Spleen (tissue), 11 donors: ENCODE measurements around the gene DENND1B. TPM values are rescaled to one million over a fixed set of nuclear protein-coding genes. Genes with fewer than 3 reads are reported as not detected.

Experiments
- DNase-seq: peaks from one replicate; pipeline ENCODE4 v3.0.0-alpha.2; 2020
- H3K27ac ChIP-seq, 8 donors: fragments of 200-600 bp; sonication (generic) in 7 of 8; 1 replicate in 4 of 8; 2 replicates in 4 of 8; pipeline versions ENCODE4 v1.5.0 to v1.8.0; 2016 to 2021; ENCODE audit warnings: inconsistent platforms in 4 of 8, mild to moderate bottlenecking in 4 of 8, moderate library complexity in 1 of 8
- H3K27me3 ChIP-seq, 7 donors: fragments of 200-600 bp; sonication (generic) in 6 of 7; replicated peaks in 1 of 7; 1 replicate in 4 of 7; 2 replicates in 3 of 7; pipeline versions ENCODE4 v1.5.0 to v1.8.0; 2016 to 2021; ENCODE audit warnings: inconsistent platforms in 3 of 7, mild to moderate bottlenecking in 1 of 7
- H3K36me3 ChIP-seq, 6 donors: fragments of 200-600 bp; sonication (generic) in 5 of 6; 1 replicate in 4 of 6; 2 replicates in 2 of 6; pipeline versions ENCODE4 v1.5.0 to v1.8.0; 2016 to 2021; ENCODE audit warnings: inconsistent platforms in 2 of 6
- H3K4me1 ChIP-seq, 6 donors: fragments of 200-600 bp; sonication (generic) in 5 of 6; 1 replicate in 3 of 6; 2 replicates in 3 of 6; pipeline versions ENCODE4 v1.5.0 to v1.8.0; 2016 to 2021; ENCODE audit warnings: inconsistent platforms in 3 of 6
- H3K4me3 ChIP-seq, 8 donors: fragments of 200-600 bp; sonication (generic) in 7 of 8; 1 replicate in 4 of 8; 2 replicates in 4 of 8; pipeline versions ENCODE4 v1.5.0 to v1.8.0; 2016 to 2021; ENCODE audit warnings: inconsistent platforms in 4 of 8, mild to moderate bottlenecking in 4 of 8, moderate library complexity in 2 of 8
- H3K9me3 ChIP-seq, 8 donors: fragments of 200-600 bp; sonication (generic) in 7 of 8; 1 replicate in 4 of 8; 2 replicates in 4 of 8; pipeline versions ENCODE4 v1.5.0 to v1.8.0; 2016 to 2021; ENCODE audit warnings: inconsistent platforms in 4 of 8
- CTCF ChIP-seq, 11 experiments: fragments of 200-600 bp in 7 of 11; fragments of 450-650 bp in 4 of 11; sonication (generic) in 4 of 11; IDR thresholded peaks in 8 of 11; conservative IDR thresholded peaks in 3 of 11; 1 replicate in 7 of 11; 2 replicates in 4 of 11; pipeline versions ENCODE4 v1.4.0 to v1.8.0; 2016 to 2021; ENCODE audit warnings: antibody characterized with exemption in 11 of 11, inconsistent platforms in 4 of 11, mild to moderate bottlenecking in 1 of 11
- POLR2A ChIP-seq, 3 donors: fragments of 450-650 bp; IDR thresholded peaks; one replicate each; pipeline ENCODE4 v1.5.1; 2017; ENCODE audit warnings: antibody characterized with exemption in 3 of 3, mild to moderate bottlenecking in 1 of 3
- POLR2AphosphoS5 ChIP-seq, 3 donors: sonication (generic); formaldehyde crosslinking; IDR thresholded peaks; one replicate each; pipeline ENCODE4 v1.5.1; 2017; ENCODE audit warnings: antibody characterized with exemption in 3 of 3
- WGBS, 5 donors: extraction: QIAGEN DNeasy Blood & Tissue Kit in 3 of 5; methylation state at CpG; one replicate each; pipeline versions ENCODE4 v1.1.5 to v1.1.7; 2013 to 2018; 5-methylcytosine and 5-hydroxymethylcytosine counted together
- intact Hi-C: fragments of 100-400 bp; cut with DNase I; formaldehyde crosslinking; loops from one replicate; pipeline ENCODE4 v1.15.0; 2023; ENCODE audit warnings: low total_unique reads
- polyA plus RNA-seq, 3 donors: library from polyadenylated mRNA; stranded (reverse); fragments of 200-250 nt; gene quantifications; one replicate each; pipeline ENCODE4 v1.2.1, GENCODE V29; 2013
- small RNA-seq, 4 donors: library from RNA; depleted of rRNA; stranded (forward); fragments of <200 nt; gene quantifications; one replicate each; pipeline ENCODE3, GENCODE V24; 2016
- total RNA-seq, 7 donors: library from RNA; depleted of rRNA in 3 of 7; stranded (reverse); fragments of >200 nt in 3 of 7; fragmentation: NEBNext Ultra II Directional in 4 of 7; extraction: Animal tissue kit (Norgen Biotek cat#: 25700) in 4 of 7; gene quantifications; one replicate each; pipeline versions ENCODE4 v1.1.0 to v1.2.1, GENCODE V29; 2016 to 2021
- donor health status: healthy with polysubstance abuse.
- donor health status: DM: no; HTN: no; CAD: no; lungs with moderate emphysema.
- donor health status: DM: no; HTN: no; CAD: no.
- donor health status: Bipolar disorder and iron deficiency.
- donor health status: healthy.
- donor health status: DM: no; HTN: no; CAD: no.
- donor health status: DM: yes; HTN: yes; CAD: no.

DENND1B gene
- total and polyA plus RNA-seq, 10 donors: 2.8 to 31.8 (median 19.6) TPM

GRCh38 chr1:197463142-197463541, 312.1 kb downstream of the DENND1B start:
- intact Hi-C loops: no loop called here
- Histone ChIP-seq H3K27ac (no peak overlapping the region), H3K9me3 (no peaks in the 10 kb centered on the region), H3K36me3 (no peaks in the 10 kb centered on the region), H3K4me3 (no peak overlapping the region), H3K27me3 (no peaks in the 10 kb centered on the region), H3K4me1 (no peaks in the 10 kb centered on the region)
- no peak for DNase-seq
- TF ChIP-seq CTCF (IDR thresholded peaks at IDR 0.05 in 8 of 11, conservative IDR thresholded peaks at IDR 0.05 in 3 of 11) (no peak), POLR2AphosphoS5 (IDR thresholded peaks at IDR 0.05) (no peak), POLR2A (IDR thresholded peaks at IDR 0.05) (no peak)

- no peak for DNase-seq
- 86 to 92% (median 89%) methylated on average over 5 of the region's 5 CpGs for whole genome bisulfite sequencing, 5 donors
Measured at GRCh38 chr1:197462539-197462938, 312.7 kb downstream of the DENND1B start.

More at GRCh38 chr1:197462539-197462938, 312.7 kb downstream of the DENND1B start:
- Histone ChIP-seq H3K4me3 (no peak overlapping the region), H3K4me1 (no peaks in the 10 kb centered on the region), H3K27ac (no peak overlapping the region), H3K9me3 (no peaks in the 10 kb centered on the region), H3K36me3 (no peaks in the 10 kb centered on the region), H3K27me3 (no peaks in the 10 kb centered on the region)
- intact Hi-C loops: no loop called here
- TF ChIP-seq POLR2AphosphoS5 (IDR thresholded peaks at IDR 0.05) (no peak), POLR2A (IDR thresholded peaks at IDR 0.05) (no peak), CTCF (IDR thresholded peaks at IDR 0.05 in 8 of 11, conservative IDR thresholded peaks at IDR 0.05 in 3 of 11) (no peak)

Small RNA genes within 50 kb of the gene (small RNA-seq; reads per million reads assigned to genes)
- 0 reads per million in 4 donors for gene RF00019

Other genes starting within 250 kb of the DENND1B start
- gene C1orf53, start 127.2 kb upstream of the DENND1B start, total RNA-seq: 1 to 10 TPM in 4 of 7 donors, under 1 TPM in 1, not detected in 2; 0.50 to 8.6 (median 2.8) TPM
- 1 to 10 TPM; 2.8 to 6.4 (median 3.2) TPM for gene C1orf53, start 127.2 kb upstream of the DENND1B start, polyA plus RNA-seq
- gene LHX9, start 141.9 kb upstream of the DENND1B start, total RNA-seq: not detected
- gene LHX9, start 141.9 kb upstream of the DENND1B start, polyA plus RNA-seq: not detected